LNCaP clone FGC (cell line): ENCODE data around the gene DPF3.

Source experiments
- DNase-seq: peaks from one replicate; pipeline ENCODE4 v3.0.0-alpha.2; 2011; ENCODE audit warnings: low read depth
- H3K4me3 ChIP-seq: 2 replicates; pipeline ENCODE4 v1.5.1; 2011; ENCODE audit warnings: mild to moderate bottlenecking, low read depth, low read length, control low read depth
- TF ChIP-seq, protein P1 (sequence below): IDR thresholded peaks from 2 replicates; pipeline ENCODE4 v1.5.1; 2012; ENCODE audit warnings: mild to moderate bottlenecking; ENCODE audit not compliant: control insufficient read depth, insufficient read depth; ENCODE audit errors: extremely low read depth

DPF3 gene

DNA sequence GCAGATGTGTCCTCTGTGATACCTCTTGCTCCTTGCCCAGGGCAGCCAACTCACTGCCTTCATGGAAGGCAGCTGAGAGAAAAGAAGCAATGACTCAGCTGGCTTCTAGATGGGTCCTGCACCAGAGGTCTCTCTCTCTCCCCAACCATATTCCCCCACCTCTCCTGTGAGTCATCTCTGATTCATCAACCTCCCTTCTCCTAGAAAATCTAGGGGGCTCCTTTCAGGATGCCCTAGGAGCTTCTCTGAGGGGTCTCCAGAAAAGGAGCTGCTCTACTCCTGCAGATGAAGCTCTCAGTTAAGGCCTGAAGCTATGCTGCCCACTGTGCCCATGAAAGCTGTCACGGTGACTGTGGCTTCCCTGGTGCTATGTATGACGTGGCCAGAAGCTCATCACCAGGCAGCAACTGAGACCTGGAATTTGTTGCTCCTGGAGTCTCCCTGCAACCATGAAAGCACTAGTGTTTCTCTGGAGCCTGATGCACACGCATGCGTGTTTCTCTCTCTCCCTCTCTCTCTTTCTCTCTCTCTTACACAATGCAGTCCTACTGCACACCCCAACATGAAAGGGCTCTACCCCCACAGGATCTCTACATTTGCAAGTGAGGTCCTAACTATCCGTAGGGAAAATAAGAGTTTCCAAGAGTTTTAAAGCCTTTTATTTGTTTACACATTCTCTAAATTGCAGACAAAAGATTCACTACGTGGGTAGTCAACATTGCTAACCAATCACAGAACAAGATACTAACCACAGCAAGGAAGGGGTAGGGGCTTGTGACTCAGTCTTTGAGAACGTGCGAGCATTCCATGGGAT lies 285.3 kb downstream of the DPF3 start:
- no peak for DNase-seq
- TF ChIP-seq, protein P1, sequence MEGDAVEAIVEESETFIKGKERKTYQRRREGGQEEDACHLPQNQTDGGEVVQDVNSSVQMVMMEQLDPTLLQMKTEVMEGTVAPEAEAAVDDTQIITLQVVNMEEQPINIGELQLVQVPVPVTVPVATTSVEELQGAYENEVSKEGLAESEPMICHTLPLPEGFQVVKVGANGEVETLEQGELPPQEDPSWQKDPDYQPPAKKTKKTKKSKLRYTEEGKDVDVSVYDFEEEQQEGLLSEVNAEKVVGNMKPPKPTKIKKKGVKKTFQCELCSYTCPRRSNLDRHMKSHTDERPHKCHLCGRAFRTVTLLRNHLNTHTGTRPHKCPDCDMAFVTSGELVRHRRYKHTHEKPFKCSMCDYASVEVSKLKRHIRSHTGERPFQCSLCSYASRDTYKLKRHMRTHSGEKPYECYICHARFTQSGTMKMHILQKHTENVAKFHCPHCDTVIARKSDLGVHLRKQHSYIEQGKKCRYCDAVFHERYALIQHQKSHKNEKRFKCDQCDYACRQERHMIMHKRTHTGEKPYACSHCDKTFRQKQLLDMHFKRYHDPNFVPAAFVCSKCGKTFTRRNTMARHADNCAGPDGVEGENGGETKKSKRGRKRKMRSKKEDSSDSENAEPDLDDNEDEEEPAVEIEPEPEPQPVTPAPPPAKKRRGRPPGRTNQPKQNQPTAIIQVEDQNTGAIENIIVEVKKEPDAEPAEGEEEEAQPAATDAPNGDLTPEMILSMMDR = no peak
- no peak overlapping the region for H3K4me3 ChIP-seq

DNA sequence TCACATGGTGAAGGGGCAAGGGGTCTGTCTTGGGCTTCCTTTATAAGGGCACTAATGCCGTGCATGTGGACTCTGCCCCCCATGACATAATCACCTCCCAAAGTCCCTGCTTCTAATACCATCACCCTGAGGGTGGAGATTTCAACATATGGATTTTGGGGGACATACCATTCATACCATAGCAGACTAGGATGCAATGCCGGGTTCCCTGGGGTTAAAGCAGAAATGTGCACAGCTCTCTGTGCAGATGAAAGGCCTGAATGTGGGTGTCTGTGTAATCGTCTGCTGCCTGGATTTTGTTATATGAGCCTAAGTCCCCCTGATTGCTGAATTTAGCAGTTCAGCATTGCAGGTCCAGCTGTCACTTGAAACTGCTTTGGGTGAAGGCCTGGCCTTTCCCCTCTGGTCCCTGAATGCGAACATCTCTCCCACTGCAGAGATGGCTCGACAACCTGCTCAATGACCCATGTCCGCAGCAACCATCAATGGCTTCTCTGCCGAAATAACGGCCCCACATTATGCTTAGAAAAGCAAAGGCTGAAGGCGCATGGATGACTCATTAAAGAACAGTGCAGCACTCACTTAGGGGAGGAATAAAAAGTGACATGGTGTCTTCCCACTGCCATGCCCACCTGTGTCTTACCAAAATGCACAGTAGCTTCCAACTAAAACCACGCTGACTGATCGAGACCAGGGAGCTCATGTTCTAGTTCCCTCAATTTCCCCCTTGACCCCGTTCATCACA lies 286.3 kb downstream of the DPF3 start:
- TF ChIP-seq, protein P1 = no peak

DNA sequence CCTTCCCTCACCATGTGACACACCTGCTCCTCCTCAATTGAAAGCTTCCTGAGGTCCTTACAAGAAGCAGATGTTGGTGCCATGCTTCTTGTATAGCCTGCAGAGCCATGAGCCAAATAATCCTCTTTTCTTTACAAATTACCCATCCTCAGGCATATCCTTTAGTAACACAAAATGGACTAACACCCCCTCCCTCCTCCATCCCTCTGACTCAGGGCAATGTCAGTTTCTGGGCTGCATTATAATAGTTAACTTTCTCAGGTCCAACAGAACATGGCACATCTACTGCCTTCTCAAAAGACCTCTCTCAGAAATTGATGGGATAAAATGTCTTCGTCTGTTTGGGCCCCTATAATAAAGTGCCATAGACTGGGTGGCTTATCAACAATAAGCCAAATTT lies 287.0 kb downstream of the DPF3 start:
- no peak for DNase-seq
- TF ChIP-seq, protein P1 = no peak

More for the DNA sequence above, 286.3 kb downstream of the DPF3 start:
- no peak overlapping the region for H3K4me3 ChIP-seq
- no peak for DNase-seq

GRCh38 chr14:72605921-72606220 lies 288.0 kb downstream of the DPF3 start:
- DNase-seq = no peak
- H3K4me3 ChIP-seq = no peak overlapping the region
- TF ChIP-seq, protein P1 = no peak

More for the DNA sequence above, 287.0 kb downstream of the DPF3 start:
- no peak overlapping the region for H3K4me3 ChIP-seq

- TF ChIP-seq, protein P1 = no peak
- no peak overlapping the region for H3K4me3 ChIP-seq
- no peak for DNase-seq
Measured at GRCh38 chr14:72605096-72605920, 288.6 kb downstream of the DPF3 start.

- DNase-seq = no peak
- no peak overlapping the region for H3K4me3 ChIP-seq
- TF ChIP-seq, protein P1 = no peak
Measured at GRCh38 chr14:72604133-72604532, 289.8 kb downstream of the DPF3 start.
